ENCODE measurements around the gene MCM8. TPM values are rescaled to one million over a fixed set of nuclear protein-coding genes. Genes with fewer than 3 reads are reported as not detected.

Gene MCM8
- polyA plus RNA-seq, 1 experiment, result 2.8 TPM

DNA sequence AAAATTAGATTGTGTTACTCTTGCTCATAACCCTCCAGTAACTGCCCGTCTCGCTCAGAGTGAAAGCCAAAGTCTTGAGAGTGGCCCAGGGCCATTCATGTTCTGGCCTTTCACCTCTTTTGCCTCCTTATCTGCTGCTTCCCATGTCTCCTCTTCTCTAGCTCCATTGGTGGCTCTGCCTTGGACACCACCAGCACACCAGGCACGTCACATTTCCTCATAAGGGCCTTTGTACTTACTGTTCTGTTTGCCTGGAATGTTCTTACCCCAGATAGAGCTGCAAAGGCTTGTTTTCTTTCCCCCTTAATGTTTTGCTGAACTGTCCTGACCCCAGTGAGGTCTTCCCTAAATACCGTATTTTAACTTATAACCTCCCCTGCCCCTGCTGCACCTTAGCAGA is 29.3 kb downstream of the MCM8 start:
- ChIA-PET CTCF (no interaction called here), POLR2A (no interaction called here)

DNA sequence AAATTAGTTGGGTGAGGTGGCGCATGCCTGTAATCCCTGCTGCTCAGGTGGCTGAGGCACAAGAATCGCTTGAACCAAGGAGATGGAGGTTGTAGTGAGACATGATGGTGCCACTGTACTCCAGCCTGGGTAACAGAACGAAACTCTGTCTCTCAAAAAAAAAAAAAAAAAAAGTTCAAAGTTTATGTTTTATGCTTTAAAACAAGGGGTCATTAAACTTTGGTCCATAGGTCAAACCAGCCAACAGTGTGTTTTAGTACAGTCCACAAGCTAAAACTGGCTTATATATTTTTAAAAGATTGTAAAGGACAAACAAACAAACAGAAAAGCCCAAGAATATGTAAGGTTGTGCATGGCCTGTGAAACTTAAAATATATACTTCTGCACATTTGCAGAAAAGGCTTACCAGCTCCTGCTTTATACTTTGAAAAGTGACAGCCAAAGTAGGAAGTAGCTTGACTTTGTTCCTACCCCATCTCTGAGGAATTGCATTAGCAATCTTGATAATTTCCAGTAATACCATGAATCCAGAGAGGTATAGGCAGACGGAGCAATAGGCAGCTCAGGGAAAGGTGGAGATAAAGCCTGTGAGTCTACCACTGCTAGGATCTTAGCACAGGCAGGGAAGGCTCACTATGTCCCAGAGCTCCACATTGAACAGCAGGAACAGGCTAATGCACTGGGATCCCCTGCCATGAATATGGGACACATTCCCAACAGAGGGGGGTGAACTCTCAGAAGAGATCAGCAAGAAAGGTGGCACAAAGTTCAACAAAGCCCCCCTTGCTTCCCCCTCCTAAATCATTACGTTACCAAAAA is 30.5 kb downstream of the MCM8 start:
- H3K4me3 ChIP-seq (ENCODE audit: low read depth, low read length), result no peak overlapping the region
- no peak overlapping the region for H3K27ac ChIP-seq (ENCODE audit: low read depth, low read length)
- ChIA-PET POLR2A (no interaction called here), CTCF (interaction anchor here (0.6 kb wide), 1 partner anchor 192 kb away, joined by 3 read pairs; no protein-coding TSS in a partner anchor)
- no peaks in the 10 kb centered on the region for H3K27me3 ChIP-seq (ENCODE audit: control insufficient read depth, insufficient read depth, low read length)
- TF ChIP-seq, protein P1, sequence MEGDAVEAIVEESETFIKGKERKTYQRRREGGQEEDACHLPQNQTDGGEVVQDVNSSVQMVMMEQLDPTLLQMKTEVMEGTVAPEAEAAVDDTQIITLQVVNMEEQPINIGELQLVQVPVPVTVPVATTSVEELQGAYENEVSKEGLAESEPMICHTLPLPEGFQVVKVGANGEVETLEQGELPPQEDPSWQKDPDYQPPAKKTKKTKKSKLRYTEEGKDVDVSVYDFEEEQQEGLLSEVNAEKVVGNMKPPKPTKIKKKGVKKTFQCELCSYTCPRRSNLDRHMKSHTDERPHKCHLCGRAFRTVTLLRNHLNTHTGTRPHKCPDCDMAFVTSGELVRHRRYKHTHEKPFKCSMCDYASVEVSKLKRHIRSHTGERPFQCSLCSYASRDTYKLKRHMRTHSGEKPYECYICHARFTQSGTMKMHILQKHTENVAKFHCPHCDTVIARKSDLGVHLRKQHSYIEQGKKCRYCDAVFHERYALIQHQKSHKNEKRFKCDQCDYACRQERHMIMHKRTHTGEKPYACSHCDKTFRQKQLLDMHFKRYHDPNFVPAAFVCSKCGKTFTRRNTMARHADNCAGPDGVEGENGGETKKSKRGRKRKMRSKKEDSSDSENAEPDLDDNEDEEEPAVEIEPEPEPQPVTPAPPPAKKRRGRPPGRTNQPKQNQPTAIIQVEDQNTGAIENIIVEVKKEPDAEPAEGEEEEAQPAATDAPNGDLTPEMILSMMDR (IDR thresholded peaks at IDR 0.05; ENCODE audit: low read depth, low read length), result no peak
- no peak for DNase-seq (ENCODE audit: low read depth, low spot score)
- no peaks in the 10 kb centered on the region for H3K9me3 ChIP-seq (ENCODE audit: control insufficient read depth, insufficient read depth, low read length)

More for the DNA sequence above, 29.3 kb downstream of the MCM8 start:
- TF ChIP-seq, protein P1 (IDR thresholded peaks at IDR 0.05; ENCODE audit: low read depth, low read length), result no peak
- no peaks in the 10 kb centered on the region for H3K27me3 ChIP-seq (ENCODE audit: control insufficient read depth, insufficient read depth, low read length)
- no peak for DNase-seq (ENCODE audit: low read depth, low spot score)
- no peaks in the 10 kb centered on the region for H3K9me3 ChIP-seq (ENCODE audit: control insufficient read depth, insufficient read depth, low read length)
- no peak overlapping the region for H3K27ac ChIP-seq (ENCODE audit: low read depth, low read length)
- no peak overlapping the region for H3K4me3 ChIP-seq (ENCODE audit: low read depth, low read length)

DNA sequence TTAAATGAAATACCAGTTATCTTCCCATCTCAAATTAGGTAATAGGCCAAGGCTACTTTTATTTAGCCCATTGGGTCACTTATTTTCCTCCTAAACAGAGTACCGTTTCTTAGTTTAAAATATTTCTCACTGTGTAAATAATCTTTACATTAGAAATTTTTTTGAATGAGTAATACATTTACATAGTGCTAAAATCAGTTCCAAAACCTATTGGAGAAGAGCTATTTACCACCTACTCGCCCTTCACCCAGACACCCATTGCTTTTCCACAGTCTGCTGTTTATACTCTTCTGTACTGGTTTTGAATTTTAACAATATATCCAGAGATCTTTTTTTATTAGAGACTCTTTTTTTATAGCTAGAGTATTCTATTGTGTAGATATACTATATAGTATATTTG is 36.9 kb downstream of the MCM8 start:
- POLR2A ChIA-PET, result no interaction called here
- Histone ChIP-seq H3K27ac (ENCODE audit: low read depth, low read length) (no peak overlapping the region), H3K9me3 (ENCODE audit: control insufficient read depth, insufficient read depth, low read length) (no peaks in the 10 kb centered on the region), H3K27me3 (ENCODE audit: control insufficient read depth, insufficient read depth, low read length) (no peaks in the 10 kb centered on the region), H3K4me3 (ENCODE audit: low read depth, low read length) (no peak overlapping the region)
- TF ChIP-seq, protein P1 (IDR thresholded peaks at IDR 0.05; ENCODE audit: low read depth, low read length), result no peak
- DNase-seq (ENCODE audit: low read depth, low spot score), result no peak
- CTCF ChIA-PET, result interaction anchor here (1.1 to 1.2 kb wide), 2 partner anchors 17 to 458 kb away, joined by 3 to 7 read pairs; no protein-coding TSS in a partner anchor

DNA sequence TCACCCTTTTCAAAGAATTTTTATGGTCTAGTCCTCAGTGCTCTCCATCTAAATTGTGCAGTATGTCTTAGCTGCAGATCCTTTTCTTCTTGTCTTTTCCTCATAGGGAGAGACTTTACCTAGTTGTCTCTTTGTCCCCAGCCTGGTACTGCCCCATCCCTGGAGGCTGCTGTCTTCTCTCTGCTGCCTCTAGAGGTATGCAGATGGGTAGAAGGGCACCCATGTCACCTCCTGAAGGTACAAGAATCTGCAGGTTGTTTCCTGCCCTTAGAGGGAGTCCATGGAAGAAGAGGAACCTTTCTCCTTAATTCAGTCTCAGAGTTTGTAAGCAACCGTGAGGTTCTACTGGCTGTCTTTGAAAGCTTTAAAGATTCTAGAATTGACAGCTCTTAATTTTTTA is 39.1 kb downstream of the MCM8 start:
- ChIA-PET POLR2A (no interaction called here), CTCF (no interaction called here)
- Histone ChIP-seq H3K4me3 (ENCODE audit: low read depth, low read length) (no peak overlapping the region), H3K9me3 (ENCODE audit: control insufficient read depth, insufficient read depth, low read length) (no peaks in the 10 kb centered on the region), H3K27me3 (ENCODE audit: control insufficient read depth, insufficient read depth, low read length) (no peaks in the 10 kb centered on the region), H3K27ac (ENCODE audit: low read depth, low read length) (no peak overlapping the region)
- TF ChIP-seq, protein P1 (IDR thresholded peaks at IDR 0.05; ENCODE audit: low read depth, low read length), result no peak
- no peak for DNase-seq (ENCODE audit: low read depth, low spot score)

DNA sequence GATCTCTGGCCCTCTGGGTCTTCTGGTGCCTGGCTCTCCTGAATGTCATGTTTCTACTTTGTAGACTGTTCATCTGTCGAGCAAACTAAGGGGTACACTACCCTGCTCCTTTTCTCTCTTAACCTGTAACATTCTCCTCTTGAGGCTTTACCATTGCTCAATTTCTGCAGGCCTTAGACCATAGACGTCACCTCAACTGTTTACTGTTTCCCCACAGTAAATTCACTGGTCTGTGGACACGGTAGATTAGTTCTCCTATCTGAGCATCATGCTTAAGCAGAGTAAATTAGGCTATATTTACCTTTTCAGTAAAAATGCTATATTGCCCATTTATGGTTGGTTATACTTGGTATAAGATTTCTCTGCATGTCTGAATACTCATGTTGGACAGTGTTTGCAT is 40.5 kb downstream of the MCM8 start:
- Histone ChIP-seq H3K27me3 (ENCODE audit: control insufficient read depth, insufficient read depth, low read length) (no peaks in the 10 kb centered on the region), H3K4me3 (ENCODE audit: low read depth, low read length) (no peak overlapping the region), H3K9me3 (ENCODE audit: control insufficient read depth, insufficient read depth, low read length) (no peaks in the 10 kb centered on the region), H3K27ac (ENCODE audit: low read depth, low read length) (no peak overlapping the region)
- ChIA-PET CTCF (no interaction called here), POLR2A (no interaction called here)
- TF ChIP-seq, protein P1 (IDR thresholded peaks at IDR 0.05; ENCODE audit: low read depth, low read length), result no peak
- no peak for DNase-seq (ENCODE audit: low read depth, low spot score)
